K562 (cell line): Measurements from ENCODE around the gene UBR1. TPM values are rescaled to one million over a fixed set of nuclear protein-coding genes. Genes with fewer than 3 reads are reported as not detected.
A peak's percentile ranks its signal among the peaks of the same experiment; 100 is the strongest.

Experiments
- ATAC-seq: fragments of 200-7000 bp; cut with Tn5 transposase; 3 replicates; pipeline ENCODE4 v1.9.1; 2020; ENCODE audit warnings: moderate library complexity
- BruUV-seq: library from RNA; stranded (reverse); fragments of 400-500 nt; replicated peaks from 2 replicates; lab custom pipeline; 2021; lab: Mats Ljungman, UMichigan
- CTCF ChIA-PET: fragments of 300-600 bp; formaldehyde crosslinking; extraction: SDS; loops from one replicate; lab custom pipeline; 2021; ENCODE audit warnings: low intra/inter-chr PET ratio; lab: Yijun Ruan, JAX
- POLR2A ChIA-PET: fragments of 300-600, 350-650 bp; sonication (Branson Sonifier 250); formaldehyde crosslinking; extraction: SDS; loops from one replicate; lab custom pipeline; 2021; ENCODE audit warnings: antibody characterized with exemption, inconsistent platforms; lab: Yijun Ruan, JAX
- DNase-seq, 4 experiments: peaks; one replicate each; pipeline versions ENCODE4 v3.0.0 to v3.0.0-alpha.2; 2011 to 2018; ENCODE audit warnings: low spot score in 3 of 4, mixed read lengths in 3 of 4; ENCODE audit errors: extremely low read depth in 1 of 4
- FAIRE-seq: peaks from 2 replicates; lab custom pipeline; 2011; peaks lifted over from hg19 to GRCh38; lab: Jason Lieb, UNC
- H2AFZ ChIP-seq: 2 replicates; pipeline ENCODE4 v1.6.0; 2011; ENCODE audit warnings: low read depth, low read length, control low read depth, inconsistent platforms
- H3K27ac ChIP-seq: fragments of 200-600 bp; 3 replicates; pipeline ENCODE4 v1.8.0; 2011; ENCODE audit warnings: low read depth, mild to moderate bottlenecking, control low read depth, inconsistent platforms, low read length, moderate library complexity, mixed read lengths; ENCODE audit errors: extremely low read depth
- H3K27me3 ChIP-seq, 2 experiments: fragments of 300-600 bp in 1 of 2; 2 replicates in 1 of 2; 3 replicates in 1 of 2; pipeline versions ENCODE4 v1.6.0 to v1.8.0; 2011; ENCODE audit warnings: inconsistent platforms in 2 of 2, low read length in 2 of 2, mild to moderate bottlenecking in 1 of 2, mixed read lengths in 1 of 2, moderate library complexity in 1 of 2; ENCODE audit not compliant: control insufficient read depth in 2 of 2, insufficient read depth in 2 of 2
- H3K36me3 ChIP-seq: fragments of 300-600 bp; 3 replicates; pipeline ENCODE4 v1.8.0; 2011; ENCODE audit warnings: mild to moderate bottlenecking, low read length, inconsistent platforms; ENCODE audit not compliant: control insufficient read depth, insufficient read depth
- H3K4me1 ChIP-seq, 2 experiments: fragments of 200-600 bp in 1 of 2; replicated peaks in 1 of 2; 2 replicates in 1 of 2; 3 replicates in 1 of 2; pipeline versions ENCODE4 v1.5.1 to v1.8.0; 2011; ENCODE audit warnings: inconsistent platforms in 2 of 2, low read length in 2 of 2, mild to moderate bottlenecking in 1 of 2, mixed read lengths in 1 of 2, moderate library complexity in 1 of 2; ENCODE audit not compliant: control insufficient read depth in 2 of 2, insufficient read depth in 2 of 2
- H3K4me2 ChIP-seq: 2 replicates; pipeline ENCODE4 v1.6.1; 2011; ENCODE audit warnings: low read length, control low read depth, inconsistent platforms, mixed read lengths; ENCODE audit not compliant: insufficient read depth
- H3K4me3 ChIP-seq: fragments of 200-600 bp; sonication (generic), shearing (Covaris generic); 2 replicates; pipeline ENCODE4 v1.5.1; 2016; ENCODE audit warnings: control low read depth, inconsistent platforms
- H3K79me2 ChIP-seq: fragments of 200-600 bp; 3 replicates; pipeline ENCODE4 v1.8.0; 2011; ENCODE audit warnings: low read length, inconsistent platforms; ENCODE audit not compliant: control insufficient read depth, insufficient read depth
- H3K9ac ChIP-seq, 2 experiments: 2 replicates each; pipeline versions ENCODE4 v1.6.0 to v1.6.1; 2011; ENCODE audit warnings: low read depth in 2 of 2, low read length in 2 of 2, control low read depth in 1 of 2, inconsistent platforms in 1 of 2, mild to moderate bottlenecking in 1 of 2, mixed read lengths in 1 of 2; ENCODE audit not compliant: insufficient read depth in 1 of 2
- H3K9me1 ChIP-seq: one replicate; pipeline ENCODE4 v1.6.0; 2011; ENCODE audit warnings: inconsistent platforms, mild to moderate bottlenecking, low read length, moderate library complexity; ENCODE audit not compliant: control insufficient read depth, insufficient read depth
- H3K9me3 ChIP-seq: replicated peaks from 2 replicates; pipeline ENCODE4 v1.5.1; 2011; ENCODE audit warnings: low read depth, low read length, inconsistent platforms; ENCODE audit not compliant: control insufficient read depth, insufficient read depth
- H4K20me1 ChIP-seq: replicated peaks from 2 replicates; pipeline ENCODE4 v1.6.1; 2011; ENCODE audit warnings: low read length, inconsistent platforms, mixed read lengths; ENCODE audit not compliant: control insufficient read depth, insufficient read depth
- ATF6 ChIP-seq: sonication (generic); formaldehyde crosslinking; IDR thresholded peaks from 2 replicates; pipeline ENCODE4 v1.4.0; 2020; ENCODE audit warnings: mild to moderate bottlenecking, missing genetic modification reagents
- CAMTA2 ChIP-seq: fragments of 250-450 bp; sonication (Bioruptor Pico); conservative IDR thresholded peaks from 2 replicates; pipeline ENCODE4 v1.5.1; 2022
- CUX1 ChIP-seq: fragments of 200-800 bp; sonication (Bioruptor generic); IDR thresholded peaks from 2 replicates; pipeline ENCODE4 v1.6.1; 2016; ENCODE audit warnings: missing genetic modification characterization, missing compliant biosample characterization
- HLTF ChIP-seq: fragments of 450-650 bp; IDR thresholded peaks from 2 replicates; pipeline ENCODE4 v1.6.1; 2016
- KDM5B ChIP-seq: fragments of 200-600 bp; sonication (generic); IDR thresholded peaks from 2 replicates; pipeline ENCODE4 v1.6.1; 2012; ENCODE audit warnings: low read depth, mild to moderate bottlenecking, moderate library complexity, low read length, control low read depth, inconsistent platforms; ENCODE audit not compliant: insufficient replicate concordance
- NEUROD1 ChIP-seq: fragments of 150-350 bp; IDR thresholded peaks from 2 replicates; pipeline ENCODE4 v1.6.1; 2014; ENCODE audit warnings: borderline replicate concordance, low read length, low read depth; ENCODE audit not compliant: partially characterized antibody
- POLR2A ChIP-seq: fragments of 450-650 bp; conservative IDR thresholded peaks from 2 replicates; pipeline ENCODE4 v1.6.1; 2016
- RAD21 ChIP-seq, 2 experiments: fragments of 250-450 bp in 1 of 2; fragments of 450-650 bp in 1 of 2; sonication (Bioruptor Pico) in 1 of 2; formaldehyde crosslinking in 1 of 2; IDR thresholded peaks in 1 of 2; conservative IDR thresholded peaks in 1 of 2; 2 replicates each; pipeline versions ENCODE4 v1.4.0 to v1.8.0; 2020 to 2022; ENCODE audit warnings: mild to moderate bottlenecking in 2 of 2, moderate library complexity in 1 of 2
- RBBP5 ChIP-seq: fragments of 200-600 bp; sonication (generic); IDR thresholded peaks from 2 replicates; pipeline ENCODE4 v1.6.1; 2012; ENCODE audit warnings: borderline replicate concordance, mild to moderate bottlenecking, low read length, control low read depth, inconsistent platforms; ENCODE audit not compliant: insufficient read depth, poor library complexity, severe bottlenecking
- TFAP4 ChIP-seq: sonication (generic); formaldehyde crosslinking; IDR thresholded peaks from 2 replicates; pipeline ENCODE4 v1.8.0; 2022; ENCODE audit warnings: missing genetic modification reagents, mild to moderate bottlenecking, moderate library complexity, borderline replicate concordance
- ZEB2 ChIP-seq: fragments of 450-650 bp; IDR thresholded peaks from 2 replicates; pipeline ENCODE4 v1.6.1; 2016
- ZNF699 ChIP-seq: fragments of 250-450 bp; sonication (Bioruptor Pico); IDR thresholded peaks from 2 replicates; pipeline ENCODE4 v1.8.0; 2021; ENCODE audit warnings: mild to moderate bottlenecking, moderate library complexity; ENCODE audit not compliant: insufficient replicate concordance
- ZNF77 ChIP-seq: fragments of 250-450 bp; sonication (Bioruptor Pico); IDR thresholded peaks from 2 replicates; pipeline ENCODE4 v1.5.0; 2020
- WGBS: fragments of 100-300 bp; shearing (Covaris generic); methylation state at CpG from one replicate; pipeline ENCODE4 v1.1.6; 2016; ENCODE audit warnings: low coverage, mixed read lengths; ENCODE audit not compliant: insufficient coverage; ENCODE audit errors: missing lambda C conversion rate; 5-methylcytosine and 5-hydroxymethylcytosine counted together
- in situ Hi-C: fragments of 300-500 bp; cut with MboI; formaldehyde crosslinking; loops from 4 replicates; pipeline ENCODE4 v1.15.0; 2018; ENCODE audit warnings: inconsistent platforms, mixed read lengths
- intact Hi-C: fragments of 100-400 bp; cut with micrococcal nuclease; formaldehyde crosslinking; loops from 2 replicates; pipeline ENCODE4 v1.14.2; 2022
- polyA plus RNA-seq, 8 experiments: library from polyadenylated mRNA; depleted of rRNA in 4 of 8; stranded (reverse) in 5 of 8; unstranded in 3 of 8; fragments of >200 nt; fragmentation: Nextera tagmentation in 2 of 8; fragmentation: Illumina TruSeq in 1 of 8; extraction: Ambion mirVana in 2 of 8; extraction: Trizol in 1 of 8; gene quantifications; 2 replicates each; pipeline versions ENCODE4 v1.2.1 to v1.2.3, GENCODE V29; 2011 to 2014; ENCODE audit warnings: inconsistent platforms in 1 of 8, missing spikeins in 1 of 8
- total RNA-seq, 7 experiments: library from RNA; depleted of rRNA in 6 of 7; stranded (reverse); fragments of >200 nt in 6 of 7; fragmentation: Illumina TruSeq in 2 of 7; extraction: Trizol in 2 of 7; gene quantifications; 2 replicates each; pipeline versions ENCODE4 v1.2.1 to v1.2.3, GENCODE V29; 2011 to 2021; ENCODE audit warnings: low replicate concordance in 1 of 7

UBR1 gene
- total and polyA plus RNA-seq, 9 of the 15 experiments (the other 6 are each of a cell fraction or from before 2014, with no cell fraction given), result 5.8 to 30.7 (median 15.3) TPM

DNA sequence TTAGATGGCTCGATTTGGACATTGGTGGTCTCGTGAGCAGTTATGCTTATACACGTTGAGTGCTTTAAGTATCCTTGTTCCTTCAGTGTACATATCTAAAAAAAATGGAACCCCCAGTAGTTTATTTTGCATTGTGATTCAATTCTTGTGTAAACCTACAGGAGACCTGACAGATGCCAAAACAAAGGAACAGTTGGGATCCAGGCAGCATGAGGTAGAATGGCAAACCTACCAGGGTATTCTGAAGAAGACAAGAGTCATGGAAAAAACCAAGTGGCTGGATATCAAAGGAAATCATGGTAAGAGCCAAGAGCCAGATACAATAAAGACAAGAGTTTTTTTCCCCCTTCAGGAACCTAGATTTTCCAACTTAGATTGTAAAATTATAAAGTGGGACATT, 29.5 kb upstream of the UBR1 start (continued):
- TF ChIP-seq POLR2A, result no peak
- no peak for TF ChIP-seq RBBP5

- BruUV-seq, result no TSS peak
- ChIA-PET CTCF (no interaction called here), POLR2A (interaction anchor here (0.6 kb wide), 3 partner anchors 32 to 861 kb away, joined by 3 read pairs; no protein-coding TSS in a partner anchor)
- no peak for TF ChIP-seq ZNF699 (CRISPR knock-in tag)
- TF ChIP-seq KDM5B, result no peak
- no peak for TF ChIP-seq CUX1 (CRISPR knock-in tag)
- no peak for TF ChIP-seq ATF6 (CRISPR knock-in tag)
- TF ChIP-seq ZNF77 (CRISPR knock-in tag), result no peak
- TF ChIP-seq CAMTA2 (CRISPR knock-in tag), result no peak
- 0 out of 2 replicates have a peak, but pooled peaks have one; percentile 32 for TF ChIP-seq TFAP4 (CRISPR knock-in tag)
- TF ChIP-seq ZEB2, result 0 out of 2 replicates have a peak, but pooled peaks have one; percentile 5
- no peak for TF ChIP-seq RAD21 (CRISPR knock-in tag; conservative IDR thresholded peaks at IDR 0.05 in 1 of 2, IDR thresholded peaks at IDR 0.05 in 1 of 2)
- no peak for TF ChIP-seq NEUROD1
- TF ChIP-seq HLTF, result no peak
These were observed 28.4 kb upstream of the UBR1 start for GRCh38 chr15:43134157-43134635.

More at GRCh38 chr15:43134157-43134635, 28.4 kb upstream of the UBR1 start:
- H3K79me2 ChIP-seq, result peaks cover 18% of the 10 kb centered on the region; the same call in 2 of the 3 replicates
- peak overlapping the region; percentile 92 for H3K4me2 ChIP-seq
- H2AFZ ChIP-seq, result peak overlapping the region; percentile 97
- H3K9me3 ChIP-seq, result 0 out of 2 replicates have a peak, but pooled peaks cover 3% of the 10 kb centered on the region
- intact Hi-C loops, result no loop called here
- 5% methylated on average over 12 of the region's 12 CpGs for WGBS
- FAIRE-seq (peak; percentile 68), DNase-seq (peak in 2 of 4 experiments; percentile 22 to 23), ATAC-seq (peak; percentile 18)
- H3K27ac ChIP-seq, result peak overlapping the region; percentile 74; the same call in 2 of the 3 replicates
- in situ Hi-C loops, result no loop called here
- H4K20me1 ChIP-seq, result no peaks in the 10 kb centered on the region
- H3K9ac ChIP-seq, result peak overlapping the region; percentile 77 to 94
- peak overlapping the region; percentile 62 for H3K4me3 ChIP-seq
- no peaks in the 10 kb centered on the region for H3K9me1 ChIP-seq
- H3K27me3 ChIP-seq, result no peaks in the 10 kb centered on the region
- H3K4me1 ChIP-seq, result peaks cover 0 to 14% of the 10 kb centered on the region in 2 experiments; a peak in 3 of 5 replicates
- peaks cover 33% of the 10 kb centered on the region for H3K36me3 ChIP-seq
